GM12873 (cell line): ENCODE data around the gene MAN2B2.

Experiments used
- CTCF ChIP-seq: IDR thresholded peaks from 2 replicates; pipeline ENCODE4 v1.5.1; 2012; ENCODE audit warnings: low read depth, mild to moderate bottlenecking, moderate library complexity, low read length, control low read depth; ENCODE audit not compliant: insufficient read depth; ENCODE audit errors: missing control alignments

The MAN2B2 gene

GRCh38 chr4:6568689-6569332, 6.2 kb upstream of the MAN2B2 start:
- no peak for TF ChIP-seq CTCF

GRCh38 chr4:6571608-6572007, 3.4 kb upstream of the MAN2B2 start:
- no peak for TF ChIP-seq CTCF

GRCh38 chr4:6573551-6573950, 1.4 kb upstream of the MAN2B2 start:
- TF ChIP-seq CTCF = no peak

- peak; percentile 15 for TF ChIP-seq CTCF
Measured at GRCh38 chr4:6573986-6574746, 823 bp upstream of the MAN2B2 start.

GRCh38 chr4:6575503-6576240, 683 bp downstream of the MAN2B2 start:
- no peak for TF ChIP-seq CTCF

- no peak for TF ChIP-seq CTCF
Measured at GRCh38 chr4:6576512-6576911, 1.5 kb downstream of the MAN2B2 start.

- TF ChIP-seq CTCF = no peak
Measured at GRCh38 chr4:6576932-6577331, 1.9 kb downstream of the MAN2B2 start.
